Neural cell (in vitro differentiated cells): ENCODE measurements around the gene AKR1E2.

Source experiments
- EZH2 ChIP-seq: fragments of 200-600, 300-800 bp; shearing (Covaris generic), sonication (generic); IDR thresholded peaks from 2 replicates; pipeline ENCODE4 v1.6.1; 2014; ENCODE audit warnings: antibody characterized with exemption, low read length, borderline replicate concordance, mild to moderate bottlenecking; ENCODE audit not compliant: insufficient read depth, poor library complexity, severe bottlenecking
- RAD21 ChIP-seq: fragments of 450-650 bp; conservative IDR thresholded peaks from 2 replicates; pipeline ENCODE4 v1.6.1; 2014; ENCODE audit warnings: antibody characterized with exemption, mild to moderate bottlenecking, moderate library complexity
- REST ChIP-seq: IDR thresholded peaks from 2 replicates; pipeline ENCODE4 v1.6.1; 2012; ENCODE audit warnings: borderline replicate concordance
- TF ChIP-seq, protein P1 (sequence below): fragments of 450-650 bp; IDR thresholded peaks from 2 replicates; pipeline ENCODE4 v1.5.1; 2014; ENCODE audit warnings: antibody characterized with exemption, mild to moderate bottlenecking, moderate library complexity; ENCODE audit not compliant: poor library complexity, severe bottlenecking

DNA sequence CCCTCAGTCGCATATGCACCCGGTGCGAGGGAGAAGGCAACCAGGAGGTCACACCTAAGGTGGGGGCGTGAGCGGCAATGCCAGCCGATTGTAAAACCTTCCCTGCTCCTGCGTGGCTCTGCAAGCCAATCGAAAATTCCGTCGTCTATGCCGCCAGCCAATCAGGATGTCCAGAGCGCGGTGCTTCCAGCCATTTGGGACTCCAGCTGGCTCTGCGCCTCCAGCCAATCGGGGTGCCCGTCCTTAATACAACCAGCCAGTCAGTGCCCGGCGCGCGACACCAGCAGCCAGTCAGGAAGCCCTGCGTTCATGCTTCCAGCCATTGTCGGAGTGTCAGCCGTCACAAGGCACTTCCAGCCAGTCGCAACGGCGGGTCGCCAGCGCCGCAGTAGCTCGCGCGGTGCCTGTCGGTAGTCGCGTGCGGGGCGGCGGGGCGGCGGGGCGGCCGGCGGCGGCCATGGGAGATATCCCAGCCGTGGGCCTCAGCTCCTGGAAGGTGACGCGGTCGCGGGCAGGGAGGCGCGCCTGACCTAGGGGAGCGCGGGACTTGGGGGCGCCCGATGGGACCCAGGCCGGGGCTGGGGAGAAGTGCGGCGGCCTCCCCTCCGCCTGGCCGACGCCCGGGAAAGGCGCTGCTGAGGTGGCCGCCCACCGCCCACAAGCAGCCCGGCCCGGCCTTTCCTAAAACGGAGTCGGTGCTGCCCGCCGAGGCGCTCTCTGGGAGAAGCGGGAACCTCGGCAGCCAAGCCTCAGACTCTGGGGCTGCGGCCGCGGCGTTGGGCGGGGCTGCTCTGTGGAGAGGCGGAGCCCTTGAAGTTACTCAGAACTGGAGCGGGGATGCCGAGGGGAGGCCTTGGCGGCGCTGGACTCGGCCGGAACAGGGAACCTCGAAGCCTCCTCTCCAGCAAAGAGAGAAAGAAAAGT is at the start of gene AKR1E2:
- TF ChIP-seq EZH2 (no peak), RAD21 (no peak), REST (no peak)
- TF ChIP-seq, protein P1, sequence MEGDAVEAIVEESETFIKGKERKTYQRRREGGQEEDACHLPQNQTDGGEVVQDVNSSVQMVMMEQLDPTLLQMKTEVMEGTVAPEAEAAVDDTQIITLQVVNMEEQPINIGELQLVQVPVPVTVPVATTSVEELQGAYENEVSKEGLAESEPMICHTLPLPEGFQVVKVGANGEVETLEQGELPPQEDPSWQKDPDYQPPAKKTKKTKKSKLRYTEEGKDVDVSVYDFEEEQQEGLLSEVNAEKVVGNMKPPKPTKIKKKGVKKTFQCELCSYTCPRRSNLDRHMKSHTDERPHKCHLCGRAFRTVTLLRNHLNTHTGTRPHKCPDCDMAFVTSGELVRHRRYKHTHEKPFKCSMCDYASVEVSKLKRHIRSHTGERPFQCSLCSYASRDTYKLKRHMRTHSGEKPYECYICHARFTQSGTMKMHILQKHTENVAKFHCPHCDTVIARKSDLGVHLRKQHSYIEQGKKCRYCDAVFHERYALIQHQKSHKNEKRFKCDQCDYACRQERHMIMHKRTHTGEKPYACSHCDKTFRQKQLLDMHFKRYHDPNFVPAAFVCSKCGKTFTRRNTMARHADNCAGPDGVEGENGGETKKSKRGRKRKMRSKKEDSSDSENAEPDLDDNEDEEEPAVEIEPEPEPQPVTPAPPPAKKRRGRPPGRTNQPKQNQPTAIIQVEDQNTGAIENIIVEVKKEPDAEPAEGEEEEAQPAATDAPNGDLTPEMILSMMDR: no peak
